Left ventricle myocardium inferior (tissue), 1 donor: ENCODE measurements around the gene SLC12A9. TPM values are rescaled to one million over a fixed set of nuclear protein-coding genes. Genes with fewer than 3 reads are reported as not detected.
A peak's percentile ranks its signal among the peaks of the same experiment; 100 is the strongest.

Experiments
- DNase-seq: peaks from one replicate; pipeline ENCODE4 v3.0.0-alpha.2; 2020
- H3K27ac ChIP-seq: fragments of 200-600 bp; replicated peaks from 2 replicates; pipeline ENCODE4 v1.8.0; 2021
- H3K27me3 ChIP-seq: fragments of 200-600 bp; 2 replicates; pipeline ENCODE4 v1.8.0; 2021; ENCODE audit warnings: low read depth
- H3K36me3 ChIP-seq: fragments of 200-600 bp; 2 replicates; pipeline ENCODE4 v1.8.0; 2021
- H3K4me1 ChIP-seq: fragments of 200-600 bp; 2 replicates; pipeline ENCODE4 v1.8.0; 2021
- H3K4me3 ChIP-seq: fragments of 200-600 bp; 2 replicates; pipeline ENCODE4 v1.8.0; 2021; ENCODE audit warnings: mild to moderate bottlenecking, moderate library complexity
- H3K9me3 ChIP-seq: fragments of 200-600 bp; replicated peaks from 2 replicates; pipeline ENCODE4 v1.8.0; 2021
- CTCF ChIP-seq: fragments of 200-600 bp; IDR thresholded peaks from 2 replicates; pipeline ENCODE4 v1.8.0; 2021; ENCODE audit warnings: antibody characterized with exemption, mild to moderate bottlenecking, borderline replicate concordance
- intact Hi-C: fragments of 100-400 bp; cut with micrococcal nuclease; formaldehyde crosslinking; loops from one replicate; pipeline ENCODE4 v1.11.0; 2022
- total RNA-seq: library from RNA; stranded (reverse); fragmentation: NEBNext Ultra II Directional; extraction: Animal tissue kit (Norgen Biotek cat#: 25700); gene quantifications from one replicate; pipeline ENCODE4 v1.2.1, GENCODE V29; 2021
- donor health status: DM: no; HTN: yes; CAD: no; lungs with severe emphysema.

SLC12A9 gene
- total RNA-seq, 1 donor from 2014 or later = 10.9 TPM

DNA sequence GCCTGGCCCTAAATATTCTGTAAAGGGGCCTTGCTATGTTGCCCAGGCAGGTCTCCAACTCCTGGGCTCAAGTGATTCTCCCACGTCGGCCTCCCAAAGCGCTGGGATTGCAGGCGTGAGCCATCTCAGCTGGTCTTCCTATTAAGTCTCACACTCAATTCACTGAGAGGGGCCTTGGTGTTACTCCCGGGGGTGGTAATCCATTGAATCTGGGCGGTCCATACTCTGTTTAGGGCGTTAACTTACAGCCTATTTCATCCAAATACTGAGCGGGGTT is 21.7 kb downstream of the SLC12A9 start:
- peaks cover 52% of the 10 kb centered on the region for H3K4me1 ChIP-seq
- peak overlapping the region; percentile 92 for H3K27ac ChIP-seq
- H3K4me3 ChIP-seq = peak overlapping the region; percentile 96
- TF ChIP-seq CTCF = no peak
- H3K36me3 ChIP-seq = peaks cover 70% of the 10 kb centered on the region
- intact Hi-C loops = no loop called here
- no peak for DNase-seq
- no peaks in the 10 kb centered on the region for H3K9me3 ChIP-seq
- H3K27me3 ChIP-seq = no peaks in the 10 kb centered on the region

- Histone ChIP-seq H3K27me3 (no peaks in the 10 kb centered on the region), H3K27ac (peak within 1 kb of the TSS; percentile 92), H3K4me3 (peak within 1 kb of the TSS; percentile 96), H3K36me3 (peaks cover 72% of the 10 kb centered on the region), H3K9me3 (no peaks in the 10 kb centered on the region), H3K4me1 (peaks cover 55% of the 10 kb centered on the region)
- TF ChIP-seq CTCF = peak; percentile 70
- DNase-seq = peak; percentile 99
- intact Hi-C loops = no loop called here
Measured at GRCh38 chr7:100874577-100875355, 22.3 kb downstream of the SLC12A9 start, which contains the start of gene SRRT. Gene SRRT (plus strand): TSS chr7:100875103. CDS start chr7:100875591, 488 bp downstream.

DNA sequence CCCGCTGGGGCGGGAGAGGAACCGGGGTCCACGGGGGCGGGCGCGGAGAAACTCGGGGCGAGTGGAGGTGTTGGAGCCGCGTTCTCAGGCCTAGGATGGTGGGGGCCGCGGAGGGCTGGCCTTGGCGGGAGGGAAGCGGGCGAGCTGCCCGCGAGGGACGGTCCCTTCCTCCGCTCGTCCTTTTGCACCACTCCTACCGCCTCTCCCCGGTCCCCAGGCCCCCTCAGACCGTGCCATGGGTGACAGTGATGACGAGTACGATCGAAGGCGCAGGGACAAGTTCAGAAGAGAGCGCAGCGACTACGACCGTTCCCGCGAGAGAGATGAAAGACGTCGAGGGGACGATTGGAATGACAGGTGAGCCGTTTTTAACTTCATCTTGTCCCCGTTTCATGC is 22.8 kb downstream of the SLC12A9 start:
- Histone ChIP-seq H3K36me3 (peaks cover 67% of the 10 kb centered on the region), H3K27ac (peak overlapping the region; percentile 92), H3K27me3 (no peaks in the 10 kb centered on the region), H3K4me1 (peaks cover 61% of the 10 kb centered on the region), H3K9me3 (no peaks in the 10 kb centered on the region), H3K4me3 (peak overlapping the region; percentile 96)
- TF ChIP-seq CTCF = no peak
- intact Hi-C loops = no loop called here
- peak; percentile 45 for DNase-seq

GRCh38 chr7:100878013-100878412 is 25.5 kb downstream of the SLC12A9 start:
- DNase-seq = no peak
- intact Hi-C loops = no loop called here
- H3K9me3 ChIP-seq = no peaks in the 10 kb centered on the region
- peaks cover 62% of the 10 kb centered on the region for H3K4me1 ChIP-seq
- H3K4me3 ChIP-seq = no peak overlapping the region
- H3K36me3 ChIP-seq = peaks cover 64% of the 10 kb centered on the region
- no peaks in the 10 kb centered on the region for H3K27me3 ChIP-seq
- H3K27ac ChIP-seq = no peak overlapping the region
- no peak for TF ChIP-seq CTCF

- Histone ChIP-seq H3K4me1 (peaks cover 62% of the 10 kb centered on the region), H3K27me3 (no peaks in the 10 kb centered on the region), H3K36me3 (peaks cover 64% of the 10 kb centered on the region), H3K27ac (no peak overlapping the region), H3K9me3 (no peaks in the 10 kb centered on the region), H3K4me3 (no peak overlapping the region)
- DNase-seq = no peak
- intact Hi-C loops = no loop called here
- TF ChIP-seq CTCF = no peak
Measured at GRCh38 chr7:100878685-100879084, 26.2 kb downstream of the SLC12A9 start.
